Epithelial cell of proximal tubule (primary cell): ENCODE results near the gene LIPC. TPM values are rescaled to one million over a fixed set of nuclear protein-coding genes. Genes with fewer than 3 reads are reported as not detected.

Source experiments
- DNase-seq: peaks from one replicate; pipeline ENCODE4 v3.0.0-alpha.2; 2011; ENCODE audit warnings: low read depth
- H3K4me3 ChIP-seq: 2 replicates; pipeline ENCODE4 v1.5.1; 2011; ENCODE audit warnings: low read depth, mild to moderate bottlenecking, low read length
- total RNA-seq: library from RNA; depleted of rRNA; stranded (reverse); fragments of >200 nt; gene quantifications from 2 replicates; pipeline ENCODE4 v1.2.3, GENCODE V29; 2015
- TF ChIP-seq, protein P1 (sequence below): conservative IDR thresholded peaks from 2 replicates; pipeline ENCODE4 v1.5.1; 2012; ENCODE audit warnings: low read depth, mild to moderate bottlenecking, low read length

LIPC gene
- total RNA-seq, 1 donor from 2014 or later: 12.9 TPM

DNA sequence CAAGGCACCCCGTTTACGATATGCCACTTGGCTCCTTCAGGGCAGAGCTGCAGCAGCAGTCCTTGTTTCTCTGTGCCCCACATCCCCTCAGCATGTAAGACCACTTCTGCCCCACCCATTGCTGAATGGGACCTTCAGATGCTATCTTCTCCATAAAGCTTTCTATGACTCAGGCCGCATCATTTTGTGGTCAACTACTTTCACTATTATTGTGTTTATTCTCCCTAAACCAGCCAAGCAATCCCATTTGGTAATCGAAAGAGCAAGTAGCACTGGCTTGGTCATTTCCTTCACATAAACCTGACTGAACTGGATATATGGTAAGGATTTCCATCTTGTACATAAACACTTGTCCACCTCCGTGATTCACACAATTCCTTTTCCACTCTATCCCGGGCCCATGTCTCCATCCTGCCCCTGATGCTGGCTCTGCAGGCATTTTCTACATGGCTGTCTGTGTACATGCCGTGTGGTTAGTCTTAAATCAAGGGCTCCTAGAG, 25.7 kb downstream of the LIPC start:
- H3K4me3 ChIP-seq: no peak overlapping the region
- no peak for DNase-seq
- TF ChIP-seq, protein P1, sequence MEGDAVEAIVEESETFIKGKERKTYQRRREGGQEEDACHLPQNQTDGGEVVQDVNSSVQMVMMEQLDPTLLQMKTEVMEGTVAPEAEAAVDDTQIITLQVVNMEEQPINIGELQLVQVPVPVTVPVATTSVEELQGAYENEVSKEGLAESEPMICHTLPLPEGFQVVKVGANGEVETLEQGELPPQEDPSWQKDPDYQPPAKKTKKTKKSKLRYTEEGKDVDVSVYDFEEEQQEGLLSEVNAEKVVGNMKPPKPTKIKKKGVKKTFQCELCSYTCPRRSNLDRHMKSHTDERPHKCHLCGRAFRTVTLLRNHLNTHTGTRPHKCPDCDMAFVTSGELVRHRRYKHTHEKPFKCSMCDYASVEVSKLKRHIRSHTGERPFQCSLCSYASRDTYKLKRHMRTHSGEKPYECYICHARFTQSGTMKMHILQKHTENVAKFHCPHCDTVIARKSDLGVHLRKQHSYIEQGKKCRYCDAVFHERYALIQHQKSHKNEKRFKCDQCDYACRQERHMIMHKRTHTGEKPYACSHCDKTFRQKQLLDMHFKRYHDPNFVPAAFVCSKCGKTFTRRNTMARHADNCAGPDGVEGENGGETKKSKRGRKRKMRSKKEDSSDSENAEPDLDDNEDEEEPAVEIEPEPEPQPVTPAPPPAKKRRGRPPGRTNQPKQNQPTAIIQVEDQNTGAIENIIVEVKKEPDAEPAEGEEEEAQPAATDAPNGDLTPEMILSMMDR: no peak

DNA sequence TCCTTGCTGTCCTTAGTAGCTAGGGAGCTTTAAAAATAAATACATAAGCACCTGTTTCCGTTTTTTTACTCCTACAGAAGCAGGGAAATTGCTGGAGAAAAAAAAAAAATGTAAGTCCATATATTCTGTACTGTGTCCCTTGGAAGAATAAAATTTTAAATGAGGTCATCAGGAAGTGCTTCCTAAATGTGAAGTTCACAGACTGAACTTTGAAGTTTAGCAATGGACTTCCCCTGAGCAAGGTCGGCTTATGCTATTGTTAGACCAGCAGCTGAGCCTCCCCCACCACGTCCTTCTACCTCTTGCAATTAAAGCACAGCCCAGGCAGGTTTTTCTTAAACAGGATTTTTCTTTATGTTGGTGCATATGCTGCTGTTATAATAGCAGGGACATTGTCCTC, 26.3 kb downstream of the LIPC start:
- TF ChIP-seq, protein P1: no peak
- no peak overlapping the region for H3K4me3 ChIP-seq

DNA sequence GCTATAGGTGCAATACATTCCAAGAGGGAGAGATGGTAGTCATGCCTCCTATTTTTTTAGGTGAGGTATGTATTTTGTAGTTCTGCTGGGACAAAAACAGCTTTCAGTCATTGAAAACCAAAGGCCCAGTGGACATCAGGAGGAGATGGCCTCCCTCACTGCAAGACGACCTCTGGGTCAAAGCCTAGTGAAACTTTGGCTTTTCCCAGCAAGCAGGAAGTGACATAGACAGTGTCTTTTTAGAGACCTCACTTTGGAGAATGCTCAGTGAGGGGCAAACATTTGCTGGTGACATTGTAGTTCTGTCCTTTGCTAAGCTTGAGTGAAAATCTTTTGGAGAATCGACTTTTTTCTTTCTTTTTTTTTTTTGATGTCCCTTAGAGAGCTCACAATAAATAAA, 27.3 kb downstream of the LIPC start:
- DNase-seq: no peak
- no peak overlapping the region for H3K4me3 ChIP-seq
- TF ChIP-seq, protein P1: no peak

More for the DNA sequence above, 26.3 kb downstream of the LIPC start:
- no peak for DNase-seq

DNA sequence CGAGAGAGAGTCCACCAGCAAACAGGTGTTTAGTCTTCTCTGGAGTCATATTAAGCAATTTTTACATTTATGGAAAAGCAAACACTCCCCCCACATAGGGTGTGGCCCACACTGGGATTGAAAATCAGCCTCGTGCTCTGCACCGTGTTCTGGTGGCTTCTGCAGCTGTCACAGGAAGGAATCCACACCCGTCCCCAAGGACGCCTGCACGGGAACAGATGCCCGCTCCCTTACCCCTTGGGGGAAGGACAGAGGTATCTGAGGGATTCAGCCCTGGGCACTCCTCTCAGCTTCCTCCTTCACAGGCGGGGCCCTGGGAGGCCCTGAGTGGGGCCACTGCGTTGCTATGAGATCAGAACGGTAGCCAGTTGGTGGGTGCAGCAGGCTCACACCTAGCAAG, 27.8 kb downstream of the LIPC start:
- DNase-seq: no peak
- TF ChIP-seq, protein P1: no peak
- H3K4me3 ChIP-seq: no peak overlapping the region

DNA sequence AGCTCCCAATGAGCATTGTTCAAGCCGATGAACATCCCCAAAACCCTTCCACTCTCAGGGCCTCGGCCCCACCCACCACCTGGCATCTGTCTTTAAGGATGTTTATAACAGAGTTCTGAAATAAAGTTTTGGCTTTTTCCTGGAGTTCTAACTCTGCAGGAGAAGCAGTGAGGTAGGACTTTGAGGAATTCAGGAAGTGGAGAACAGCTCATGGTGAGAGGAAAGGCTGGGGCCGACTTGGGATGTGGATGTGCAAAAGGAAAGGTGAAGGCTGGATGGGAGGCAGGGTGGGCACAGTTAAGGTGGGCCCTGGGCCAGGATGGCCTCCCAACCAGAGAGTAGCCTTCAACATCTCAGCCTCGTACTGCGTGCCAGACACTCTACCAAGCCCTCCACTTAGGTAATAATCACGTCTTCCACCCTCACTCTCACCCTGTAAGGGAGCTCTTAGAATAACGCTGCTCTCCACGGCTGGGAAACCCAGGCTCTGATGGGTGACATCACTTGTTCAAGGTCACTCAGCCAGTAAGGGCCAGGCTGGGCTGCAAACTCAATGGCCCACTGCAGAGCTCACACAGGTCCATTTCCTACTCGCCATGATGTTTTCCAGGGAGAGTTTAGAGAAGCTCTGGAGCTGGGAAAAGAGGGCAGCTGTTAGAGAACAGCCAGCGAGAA, 28.5 kb downstream of the LIPC start:
- H3K4me3 ChIP-seq: no peak overlapping the region
- TF ChIP-seq, protein P1: no peak
- no peak for DNase-seq

- no peak for DNase-seq
- TF ChIP-seq, protein P1: no peak
- no peak overlapping the region for H3K4me3 ChIP-seq
Observed at GRCh38 chr15:58460872-58461271, 29.1 kb downstream of the LIPC start.

- TF ChIP-seq, protein P1: no peak
- no peak overlapping the region for H3K4me3 ChIP-seq
- DNase-seq: no peak
Observed at GRCh38 chr15:58462547-58462946, 30.8 kb downstream of the LIPC start.
